ENCODE results near the gene YWHAH. TPM values are rescaled to one million over a fixed set of nuclear protein-coding genes. Genes with fewer than 3 reads are reported as not detected.

YWHAH gene
- total and polyA plus RNA-seq, 2 of the 8 experiments (the other 6 are each of a cell fraction or from before 2014, with no cell fraction given), result 146 to 247 TPM

GRCh38 chr22:31973739-31974138 is 29.4 kb downstream of the YWHAH start:
- no peaks in the 10 kb centered on the region for H3K79me1 ChIP-seq (ENCODE audit: low read depth, low read length)
- H3K9me3 ChIP-seq (ENCODE audit: insufficient read depth in 2 of 2, low read depth in 1 of 2, low read length in 1 of 2), result no peaks in the 10 kb centered on the region
- no peak overlapping the region for H3K14ac ChIP-seq (ENCODE audit: insufficient read length)
- H3K9ac ChIP-seq (replicated peaks in 1 of 4; ENCODE audit: extremely low read depth in 1 of 4, low read depth in 3 of 4, low read length in 3 of 4), result no peak overlapping the region
- CTCF ChIA-PET (ENCODE audit: partially characterized antibody), result interaction anchor here (0.6 to 15.0 kb wide), 7 partner anchors 10 to 500 kb away, joined by 3 to 243 read pairs (median 4); no protein-coding TSS in a partner anchor
- no peaks in the 10 kb centered on the region for H3K79me2 ChIP-seq (ENCODE audit: control insufficient read depth in 1 of 2, insufficient read depth in 2 of 2, low read length in 2 of 2)
- DNase-seq (ENCODE audit: low read depth in 1 of 2, low spot score in 2 of 2) (no peak), FAIRE-seq (no peak)
- H2BK20ac ChIP-seq (ENCODE audit: low read length), result no peak overlapping the region
- no peak overlapping the region for H3K4me3 ChIP-seq (ENCODE audit: extremely low read depth in 1 of 4, insufficient read depth in 2 of 4, low read depth in 3 of 4, low read length in 4 of 4)
- H3K18ac ChIP-seq (ENCODE audit: extremely low read depth, low read length), result no peak overlapping the region
- H3K23ac ChIP-seq (ENCODE audit: insufficient read length), result no peak overlapping the region
- POLR2A ChIA-PET (ENCODE audit: partially characterized antibody), result no interaction called here
- no peaks in the 10 kb centered on the region for H4K20me1 ChIP-seq (replicated peaks in 1 of 2; ENCODE audit: control insufficient read depth in 1 of 2, insufficient read depth in 2 of 2, low read length in 2 of 2)
- no peak overlapping the region for H2BK15ac ChIP-seq (ENCODE audit: low read length)
- WGBS, 2 experiments (ENCODE audit: extremely low coverage in 1 of 2, insufficient coverage in 1 of 2, insufficient read length in 1 of 2, insufficient replicate concordance in 2 of 2, low coverage in 1 of 2, low lambda C conversion rate in 2 of 2, missing lambda C conversion rate in 1 of 2), result 85% methylated on average over 5 of the region's 5 CpGs; no CpG with 5 or more reads in 1 of the 2 experiments
- H4K91ac ChIP-seq (replicated peaks; ENCODE audit: insufficient read length, low read length), result no peak overlapping the region
- peaks cover 0 to 7% (median 2%) of the 10 kb centered on the region in 4 experiments; a peak in 3 of 7 replicates for H3K27me3 ChIP-seq (replicated peaks in 1 of 4; ENCODE audit: control insufficient read depth in 3 of 4, extremely low read depth in 1 of 4, insufficient read depth in 3 of 4, low read length in 3 of 4)
- H2BK120ac ChIP-seq (replicated peaks; ENCODE audit: low read depth, low read length), result no peak overlapping the region
- no peak overlapping the region for H2BK5ac ChIP-seq (ENCODE audit: low read depth, low read length)
- no peak overlapping the region for H2BK12ac ChIP-seq (ENCODE audit: low read depth, low read length)
- no peak overlapping the region for H3K4ac ChIP-seq (replicated peaks; ENCODE audit: insufficient read length, low read depth, low read length)
- peaks cover 6% of the 10 kb centered on the region; the same call in 1 of the 2 replicates for H3K23me2 ChIP-seq (ENCODE audit: low read depth, low read length)
- no peak overlapping the region for H3K4me2 ChIP-seq (ENCODE audit: insufficient read depth in 1 of 2, low read depth in 2 of 2, low read length in 2 of 2)
- no peak overlapping the region for H2AFZ ChIP-seq (ENCODE audit: low read length)
- peak overlapping the region; percentile 65; the same call in 1 of the 2 replicates for H4K8ac ChIP-seq (ENCODE audit: extremely low read depth, insufficient read depth, low read length)
- H3K4me1 ChIP-seq (replicated peaks in 1 of 4; ENCODE audit: control insufficient read depth in 3 of 4, insufficient read depth in 4 of 4, low read length in 3 of 4), result peaks cover 0 to 2% (median 0%) of the 10 kb centered on the region in 4 experiments; a peak in 1 of 7 replicates
- no peak overlapping the region for H4K5ac ChIP-seq (ENCODE audit: insufficient read length, low read depth, low read length)
- no peaks in the 10 kb centered on the region for H3K36me3 ChIP-seq (ENCODE audit: control insufficient read depth in 2 of 4, insufficient read depth in 4 of 4, low read length in 3 of 4)
- no peak overlapping the region for H3K56ac ChIP-seq (replicated peaks; ENCODE audit: insufficient read length, low read depth, low read length)
- H3K27ac ChIP-seq (ENCODE audit: low read depth, low read length), result no peak overlapping the region
- no peak overlapping the region for H2AK5ac ChIP-seq (ENCODE audit: low read depth, low read length)
- TF ChIP-seq RNF2 (IDR thresholded peaks at IDR 0.05; ENCODE audit: borderline replicate concordance, low read depth, low read length, missing control alignments, poor library complexity, severe bottlenecking), result no peak
- TF ChIP-seq HDAC2 (IDR thresholded peaks at IDR 0.05; ENCODE audit: borderline replicate concordance in 1 of 2, low read depth in 2 of 2, low read length in 2 of 2), result no peak
- no peak for TF ChIP-seq TAF7 (optimal IDR thresholded peaks at IDR 0.05; ENCODE audit: borderline replicate concordance, low read depth, low read length)
- TF ChIP-seq SP1 (IDR thresholded peaks at IDR 0.05; ENCODE audit: low read depth, low read length), result no peak
- TF ChIP-seq TBP (IDR thresholded peaks at IDR 0.05; ENCODE audit: low read depth, low read length), result no peak
- TF ChIP-seq CBX5 (IDR thresholded peaks at IDR 0.05; ENCODE audit: low read depth, low read length), result no peak
- no peak for TF ChIP-seq CHD2 (IDR thresholded peaks at IDR 0.05; ENCODE audit: low read length)
- TF ChIP-seq RFX5 (IDR thresholded peaks at IDR 0.05; ENCODE audit: borderline replicate concordance, low read depth, low read length), result no peak
- no peak for TF ChIP-seq CBX8 (IDR thresholded peaks at IDR 0.05; ENCODE audit: borderline replicate concordance, low read depth, low read length)
- TF ChIP-seq EZH2 (IDR thresholded peaks at IDR 0.05; ENCODE audit: low read depth, low read length, severe bottlenecking), result no peak
- no peak for TF ChIP-seq SP2 (IDR thresholded peaks at IDR 0.05; ENCODE audit: low read length)
- TF ChIP-seq KDM1A (IDR thresholded peaks at IDR 0.05; ENCODE audit: borderline replicate concordance, low read length), result no peak
- no peak for TF ChIP-seq ZNF274 (IDR thresholded peaks at IDR 0.05; ENCODE audit: borderline replicate concordance, extremely low read depth, low read length)
- no peak for TF ChIP-seq GTF2F1 (IDR thresholded peaks at IDR 0.05; ENCODE audit: borderline replicate concordance, low read depth, low read length)

All from H1 (cell line).